Mesothelial cell of epicardium (in vitro differentiated cells): ENCODE results near the gene C6orf163. TPM values are rescaled to one million over a fixed set of nuclear protein-coding genes. Genes with fewer than 3 reads are reported as not detected.

Source experiments
- DNase-seq, 2 experiments: peaks; one replicate each; pipeline ENCODE4 v3.0.0; 2021; ENCODE audit warnings: low spot score in 2 of 2; ENCODE audit not compliant: unreplicated experiment in 2 of 2
- H3K27ac Mint-ChIP-seq: 2 replicates; pipeline ENCODE4 v1.8.0; 2021; ENCODE audit warnings: mixed read lengths
- H3K27me3 Mint-ChIP-seq: 2 replicates; pipeline ENCODE4 v1.8.0; 2021; ENCODE audit warnings: low read depth, mixed read lengths
- H3K36me3 Mint-ChIP-seq: 2 replicates; pipeline ENCODE4 v1.8.0; 2021; ENCODE audit warnings: mixed read lengths
- H3K4me1 Mint-ChIP-seq: 2 replicates; pipeline ENCODE4 v1.8.0; 2021; ENCODE audit warnings: mixed read lengths
- H3K4me3 Mint-ChIP-seq: 2 replicates; pipeline ENCODE4 v1.8.0; 2021; ENCODE audit warnings: mild to moderate bottlenecking, moderate library complexity, mixed read lengths
- H3K9me3 Mint-ChIP-seq: 2 replicates; pipeline ENCODE4 v1.8.0; 2021; ENCODE audit warnings: mixed read lengths
- total RNA-seq: library from RNA; stranded (reverse); gene quantifications from 3 replicates; pipeline ENCODE4 v1.2.1, GENCODE V29; 2021
- TF ChIP-seq, protein P1 (sequence below): fragments of 200-600 bp; sonication (generic); IDR thresholded peaks from one replicate; pipeline ENCODE4 v1.5.0; 2021; ENCODE audit warnings: antibody characterized with exemption; ENCODE audit not compliant: unreplicated experiment

C6orf163 gene
- total RNA-seq, 1 donor from 2014 or later = 10.0 TPM

DNA sequence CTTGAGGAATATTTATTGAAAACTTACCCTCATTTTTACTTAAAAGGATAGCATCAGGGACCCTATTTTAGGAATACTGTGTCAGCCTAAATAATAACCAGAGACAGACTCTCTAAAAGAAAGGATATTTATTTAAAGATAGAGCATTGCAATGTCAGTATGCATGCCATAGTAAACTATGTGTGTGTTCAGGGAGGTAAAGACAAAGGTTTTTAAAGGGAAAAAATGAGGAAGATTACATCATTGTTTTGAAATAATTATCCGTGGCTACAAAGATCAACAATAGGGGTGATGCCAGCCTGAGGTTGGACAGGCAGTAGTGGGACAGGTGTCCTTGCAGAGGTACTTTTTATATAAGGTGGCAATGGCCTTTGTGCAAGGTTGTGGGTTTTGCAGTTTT lies 39.4 kb downstream of the C6orf163 start:
- no peak for DNase-seq
- TF ChIP-seq, protein P1, sequence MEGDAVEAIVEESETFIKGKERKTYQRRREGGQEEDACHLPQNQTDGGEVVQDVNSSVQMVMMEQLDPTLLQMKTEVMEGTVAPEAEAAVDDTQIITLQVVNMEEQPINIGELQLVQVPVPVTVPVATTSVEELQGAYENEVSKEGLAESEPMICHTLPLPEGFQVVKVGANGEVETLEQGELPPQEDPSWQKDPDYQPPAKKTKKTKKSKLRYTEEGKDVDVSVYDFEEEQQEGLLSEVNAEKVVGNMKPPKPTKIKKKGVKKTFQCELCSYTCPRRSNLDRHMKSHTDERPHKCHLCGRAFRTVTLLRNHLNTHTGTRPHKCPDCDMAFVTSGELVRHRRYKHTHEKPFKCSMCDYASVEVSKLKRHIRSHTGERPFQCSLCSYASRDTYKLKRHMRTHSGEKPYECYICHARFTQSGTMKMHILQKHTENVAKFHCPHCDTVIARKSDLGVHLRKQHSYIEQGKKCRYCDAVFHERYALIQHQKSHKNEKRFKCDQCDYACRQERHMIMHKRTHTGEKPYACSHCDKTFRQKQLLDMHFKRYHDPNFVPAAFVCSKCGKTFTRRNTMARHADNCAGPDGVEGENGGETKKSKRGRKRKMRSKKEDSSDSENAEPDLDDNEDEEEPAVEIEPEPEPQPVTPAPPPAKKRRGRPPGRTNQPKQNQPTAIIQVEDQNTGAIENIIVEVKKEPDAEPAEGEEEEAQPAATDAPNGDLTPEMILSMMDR = no peak
- no peaks in the 10 kb centered on the region for H3K4me1 Mint-ChIP-seq
- no peaks in the 10 kb centered on the region for H3K9me3 Mint-ChIP-seq
- H3K27ac Mint-ChIP-seq = peak overlapping the region; percentile 0
- no peaks in the 10 kb centered on the region for H3K27me3 Mint-ChIP-seq
- no peak overlapping the region for H3K4me3 Mint-ChIP-seq
- H3K36me3 Mint-ChIP-seq = peaks cover 2% of the 10 kb centered on the region

DNA sequence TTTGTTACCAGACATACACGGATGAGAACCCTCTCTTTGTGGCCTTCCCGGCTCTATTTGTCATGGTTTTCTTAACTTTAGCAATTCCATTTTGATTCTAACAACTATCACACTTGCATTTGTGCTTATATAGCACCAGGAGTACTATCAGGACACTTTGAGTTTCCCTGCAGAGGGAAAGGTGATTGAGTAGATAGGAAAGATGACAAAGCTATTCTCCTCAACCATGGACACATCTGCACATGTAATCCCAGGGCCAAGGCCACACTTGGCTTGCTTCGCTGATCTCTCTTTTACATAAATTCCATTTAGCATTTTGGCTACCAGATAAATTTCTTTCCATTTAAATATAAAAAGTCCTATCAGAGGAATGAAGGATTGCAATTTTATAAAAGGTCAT lies 39.8 kb downstream of the C6orf163 start:
- H3K4me3 Mint-ChIP-seq = no peak overlapping the region
- H3K4me1 Mint-ChIP-seq = no peaks in the 10 kb centered on the region
- TF ChIP-seq, protein P1 = no peak
- H3K36me3 Mint-ChIP-seq = peaks cover 2% of the 10 kb centered on the region
- peak overlapping the region; percentile 0 for H3K27ac Mint-ChIP-seq
- H3K9me3 Mint-ChIP-seq = no peaks in the 10 kb centered on the region
- no peak for DNase-seq
- H3K27me3 Mint-ChIP-seq = no peaks in the 10 kb centered on the region

DNA sequence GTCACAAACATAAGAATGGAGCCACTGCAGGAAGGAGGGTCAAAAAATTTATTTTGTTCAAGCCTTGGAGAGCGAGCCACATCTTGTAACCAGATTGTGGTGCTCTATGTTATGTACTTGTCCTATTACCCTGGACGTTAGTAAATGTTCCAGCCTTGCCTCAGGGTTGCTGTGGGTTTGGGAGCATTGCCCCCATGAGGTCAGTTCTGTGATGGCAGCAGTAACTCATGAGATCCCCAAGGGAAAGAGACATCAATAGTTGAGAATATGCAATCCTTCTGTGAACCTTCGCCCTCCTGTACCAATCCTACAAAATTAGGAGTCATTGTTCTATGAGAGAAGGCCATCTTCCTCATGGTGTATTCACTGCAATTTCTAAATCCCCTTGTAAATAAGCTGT lies 46.7 kb downstream of the C6orf163 start:
- TF ChIP-seq, protein P1 = peak; percentile 24
- Mint-ChIP-seq H3K9me3 (no peaks in the 10 kb centered on the region), H3K27me3 (no peaks in the 10 kb centered on the region), H3K27ac (no peak overlapping the region), H3K36me3 (no peaks in the 10 kb centered on the region), H3K4me1 (no peaks in the 10 kb centered on the region), H3K4me3 (no peak overlapping the region)
- no peak for DNase-seq

DNA sequence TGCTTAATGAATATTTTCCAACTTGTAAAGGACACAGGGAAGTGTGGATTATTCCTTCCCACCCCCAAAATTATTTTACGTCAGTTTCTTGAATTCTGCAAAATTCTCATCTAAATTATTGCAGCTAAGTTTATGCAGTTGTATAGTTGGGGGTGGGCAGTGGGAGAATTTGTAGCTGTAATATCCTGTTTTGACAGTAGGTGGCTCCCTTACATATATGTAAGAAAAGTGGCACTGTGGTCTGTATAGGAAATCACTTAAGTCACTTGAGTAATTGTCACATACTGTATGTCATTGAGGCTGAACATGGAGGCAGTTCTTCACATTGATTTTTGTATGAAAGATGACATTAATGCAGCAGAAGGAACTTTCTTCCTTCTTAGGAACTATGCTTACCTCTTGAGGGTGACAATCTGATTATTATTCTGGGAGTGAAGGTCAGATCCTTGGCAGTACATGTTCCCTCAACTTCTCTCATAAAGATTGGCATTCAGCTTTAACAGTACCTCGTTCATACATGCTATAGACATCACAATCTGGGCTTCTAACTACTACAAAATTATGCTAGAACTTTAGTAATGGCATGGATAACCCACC lies 48.5 kb downstream of the C6orf163 start:
- Mint-ChIP-seq H3K27ac (no peak overlapping the region), H3K36me3 (no peaks in the 10 kb centered on the region), H3K9me3 (no peaks in the 10 kb centered on the region), H3K4me1 (peaks cover 11% of the 10 kb centered on the region), H3K4me3 (no peak overlapping the region), H3K27me3 (no peaks in the 10 kb centered on the region)
- TF ChIP-seq, protein P1 = peak; percentile 82
- DNase-seq = no peak

DNA sequence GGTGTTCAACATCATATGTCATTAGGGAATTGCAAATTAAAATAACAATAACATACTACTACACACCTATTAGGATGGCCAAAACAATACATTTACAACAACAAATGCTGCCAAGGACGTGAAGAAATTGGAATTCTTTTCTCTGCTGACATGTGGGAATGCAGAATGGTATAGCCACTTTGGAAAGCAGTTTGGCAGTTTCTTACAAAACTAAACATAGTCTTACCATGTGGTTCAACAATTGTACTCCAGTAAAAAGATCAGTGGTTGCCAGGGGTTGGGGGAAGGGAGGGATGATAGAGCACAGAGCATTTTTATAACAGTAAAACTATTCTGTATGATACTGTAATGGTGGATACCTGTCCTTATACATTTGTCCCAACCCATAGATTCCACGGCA lies 50.8 kb downstream of the C6orf163 start:
- no peaks in the 10 kb centered on the region for H3K9me3 Mint-ChIP-seq
- DNase-seq = no peak
- no peaks in the 10 kb centered on the region for H3K27me3 Mint-ChIP-seq
- no peaks in the 10 kb centered on the region for H3K36me3 Mint-ChIP-seq
- TF ChIP-seq, protein P1 = no peak
- H3K4me3 Mint-ChIP-seq = no peak overlapping the region
- peaks cover 13% of the 10 kb centered on the region for H3K4me1 Mint-ChIP-seq
- H3K27ac Mint-ChIP-seq = no peak overlapping the region
